Stimulated activated CD8-positive, alpha-beta memory T cell treated with anti-CD3 and anti-CD28 coated beads, Interleukin-12 subunit alpha, Interleukin-12 subunit beta, amount 100 ng/mL, for 1 hour (primary cell): ENCODE data around the gene FHOD1.

Source experiments
- DNase-seq: peaks from one replicate; pipeline ENCODE4 v3.0.0-alpha.2; 2020; ENCODE audit warnings: low read depth

Gene FHOD1

GRCh38 chr16:67248401-67249177 is 1.3 kb upstream of the FHOD1 start, which contains the start of gene SLC9A5:
Gene SLC9A5, plus strand, starts transcription at chr16:67248979. Its CDS starts 36 bp downstream, at chr16:67249015.
- DNase-seq = no peak

- no peak for DNase-seq
These were observed 756 bp upstream of the FHOD1 start for GRCh38 chr16:67248073-67248400.

- DNase-seq = no peak
These were observed 507 bp downstream of the FHOD1 start for GRCh38 chr16:67246756-67247191.

GRCh38 chr16:67246081-67246755 is 1.1 kb downstream of the FHOD1 start:
- no peak for DNase-seq

- no peak for DNase-seq
These were observed 1.6 kb downstream of the FHOD1 start for GRCh38 chr16:67245674-67246080.

GRCh38 chr16:67245186-67245585 is 2.1 kb downstream of the FHOD1 start:
- DNase-seq = no peak

- DNase-seq = peak; percentile 69
These were observed 2.7 kb downstream of the FHOD1 start for GRCh38 chr16:67244387-67245185.

GRCh38 chr16:67243481-67243880 is 3.8 kb downstream of the FHOD1 start:
- no peak for DNase-seq

- DNase-seq = no peak
These were observed 5.0 kb downstream of the FHOD1 start for GRCh38 chr16:67242138-67242730.

- no peak for DNase-seq
These were observed 6.0 kb downstream of the FHOD1 start for GRCh38 chr16:67241008-67241900.

- no peak for DNase-seq
These were observed 6.8 kb downstream of the FHOD1 start for GRCh38 chr16:67240506-67240905.

- no peak for DNase-seq
These were observed 8.3 kb downstream of the FHOD1 start for GRCh38 chr16:67238806-67239470.

GRCh38 chr16:67238278-67238575 is 9.1 kb downstream of the FHOD1 start:
- no peak for DNase-seq

- no peak for DNase-seq
These were observed 9.6 kb downstream of the FHOD1 start for GRCh38 chr16:67237396-67238277.

GRCh38 chr16:67236563-67237395 is 10.5 kb downstream of the FHOD1 start:
- DNase-seq = peak; percentile 40

- DNase-seq = no peak
These were observed 11.3 kb downstream of the FHOD1 start for GRCh38 chr16:67235816-67236562.

- no peak for DNase-seq
These were observed 13.1 kb downstream of the FHOD1 start for GRCh38 chr16:67234180-67234597.

GRCh38 chr16:67233596-67233995 is 13.7 kb downstream of the FHOD1 start:
- DNase-seq = no peak
